SU-DHL-6 (cell line): ENCODE measurements around the gene CD274.

Source experiments
- H2AFZ ChIP-seq: fragments of 200-600 bp; sonication (generic); 2 replicates; pipeline ENCODE4 v1.6.1; 2014; ENCODE audit warnings: low read depth, mild to moderate bottlenecking, moderate library complexity, mixed read lengths, antibody characterized with exemption, low read length; ENCODE audit not compliant: severe bottlenecking
- H3F3A ChIP-seq: fragments of 200-600 bp; shearing (Covaris generic); 2 replicates; pipeline ENCODE4 v1.6.0; 2016; ENCODE audit warnings: antibody characterized with exemption, mild to moderate bottlenecking; ENCODE audit not compliant: insufficient read depth
- H3K27ac ChIP-seq: fragments of 200-600 bp; sonication (generic); 2 replicates; pipeline ENCODE4 v1.5.1; 2016; ENCODE audit warnings: low read depth, mild to moderate bottlenecking, low read length, moderate library complexity, mixed read lengths
- H3K27me3 ChIP-seq: fragments of 200-600 bp; sonication (generic), shearing (Covaris generic); 2 replicates; pipeline ENCODE4 v1.6.0; 2014; ENCODE audit warnings: mild to moderate bottlenecking, low read length
- H3K36me3 ChIP-seq: fragments of 200-600 bp; sonication (generic); 2 replicates; pipeline ENCODE4 v1.6.1; 2014; ENCODE audit warnings: mild to moderate bottlenecking, low read length, mixed read lengths
- H3K4me2 ChIP-seq: fragments of 300-600, 200-600 bp; shearing (Covaris generic), sonication (generic); 2 replicates; pipeline ENCODE4 v1.6.0; 2014; ENCODE audit warnings: low read length, low read depth, mild to moderate bottlenecking; ENCODE audit not compliant: poor library complexity, severe bottlenecking
- H3K4me3 ChIP-seq: fragments of 200-600 bp; sonication (generic); 2 replicates; pipeline ENCODE4 v1.5.1; 2014; ENCODE audit warnings: antibody characterized with exemption, low read length, mild to moderate bottlenecking, mixed read lengths; ENCODE audit not compliant: insufficient read depth, poor library complexity, severe bottlenecking
- H3K79me2 ChIP-seq: fragments of 200-600 bp; sonication (generic); 2 replicates; pipeline ENCODE4 v1.6.1; 2014; ENCODE audit warnings: mild to moderate bottlenecking, low read length, moderate library complexity; ENCODE audit not compliant: insufficient read depth
- H3K9ac ChIP-seq: fragments of 200-600 bp; sonication (generic); 2 replicates; pipeline ENCODE4 v1.7.0; 2014; ENCODE audit warnings: mild to moderate bottlenecking, low read length
- H3K9me2 ChIP-seq: fragments of 200-600 bp; sonication (generic); replicated peaks from 2 replicates; pipeline ENCODE4 v1.6.1; 2014; ENCODE audit warnings: low read length; ENCODE audit not compliant: insufficient read depth
- H3K9me3 ChIP-seq: fragments of 200-600 bp; sonication (generic); 2 replicates; pipeline ENCODE4 v1.6.1; 2014; ENCODE audit warnings: low read length, mixed read lengths; ENCODE audit not compliant: insufficient read depth
- H4K20me1 ChIP-seq: fragments of 200-600 bp; sonication (generic); 2 replicates; pipeline ENCODE4 v1.6.1; 2014; ENCODE audit warnings: low read depth, mild to moderate bottlenecking, antibody characterized with exemption, low read length, moderate library complexity, mixed read lengths
- CTCF ChIP-seq: fragments of 200-600 bp; sonication (generic); IDR thresholded peaks from one replicate; pipeline ENCODE4 v1.5.1; 2017; ENCODE audit warnings: antibody characterized with exemption, mild to moderate bottlenecking, low read length, moderate library complexity; ENCODE audit not compliant: insufficient read depth, poor library complexity, severe bottlenecking
- EZH2phosphoT487 ChIP-seq: fragments of 200-600 bp; sonication (generic), shearing (Covaris generic); conservative IDR thresholded peaks from 2 replicates; pipeline ENCODE4 v1.6.1; 2018; ENCODE audit warnings: mild to moderate bottlenecking, antibody characterized with exemption, low read length, moderate library complexity, mixed read lengths

The CD274 gene

GRCh38 chr9:5436441-5436840 lies 13.9 kb upstream of the CD274 start:
- H3K27me3 ChIP-seq: no peaks in the 10 kb centered on the region
- no peaks in the 10 kb centered on the region for H3K79me2 ChIP-seq
- H3K4me2 ChIP-seq: peak overlapping the region; percentile 81
- no peaks in the 10 kb centered on the region for H4K20me1 ChIP-seq
- no peak overlapping the region for H2AFZ ChIP-seq
- H3K9me3 ChIP-seq: no peaks in the 10 kb centered on the region
- TF ChIP-seq EZH2phosphoT487 (no peak), CTCF (no peak)
- H3K4me3 ChIP-seq: peak overlapping the region; percentile 84
- H3K27ac ChIP-seq: peak overlapping the region; percentile 1; the same call in 1 of the 2 replicates
- H3K9ac ChIP-seq: peak overlapping the region; percentile 80
- peaks cover 11% of the 10 kb centered on the region for H3F3A ChIP-seq
- H3K36me3 ChIP-seq: peaks cover 6% of the 10 kb centered on the region
- H3K9me2 ChIP-seq: no peaks in the 10 kb centered on the region

- TF ChIP-seq CTCF (peak; percentile 10), EZH2phosphoT487 (no peak)
- H4K20me1 ChIP-seq: no peaks in the 10 kb centered on the region
- peak within 1 kb of the TSS; percentile 75 for H2AFZ ChIP-seq
- H3K4me2 ChIP-seq: peak within 1 kb of the TSS; percentile 81
- H3K36me3 ChIP-seq: peaks cover 6% of the 10 kb centered on the region
- H3F3A ChIP-seq: peaks cover 11% of the 10 kb centered on the region
- no peaks in the 10 kb centered on the region for H3K9me2 ChIP-seq
- peak within 1 kb of the TSS; percentile 80 for H3K9ac ChIP-seq
- H3K4me3 ChIP-seq: peak within 1 kb of the TSS; percentile 84
- no peaks in the 10 kb centered on the region for H3K9me3 ChIP-seq
- no peaks in the 10 kb centered on the region for H3K27me3 ChIP-seq
- no peaks in the 10 kb centered on the region for H3K79me2 ChIP-seq
- H3K27ac ChIP-seq: peak within 1 kb of the TSS; percentile 84
Observed at GRCh38 chr9:5437254-5438216, 12.8 kb upstream of the CD274 start, which contains the start of gene PLGRKT. TSS of gene PLGRKT (minus strand) at chr9:5437925. CDS start at chr9:5431977, 5,948 bp downstream.

- no peak for TF ChIP-seq EZH2phosphoT487
- TF ChIP-seq CTCF: no peak
- H4K20me1 ChIP-seq: no peaks in the 10 kb centered on the region
- peaks cover 6% of the 10 kb centered on the region for H3K36me3 ChIP-seq
- no peaks in the 10 kb centered on the region for H3K79me2 ChIP-seq
- peak overlapping the region; percentile 81 for H3K4me2 ChIP-seq
- H3F3A ChIP-seq: peaks cover 11% of the 10 kb centered on the region
- peak overlapping the region; percentile 84 for H3K4me3 ChIP-seq
- peak overlapping the region; percentile 84 for H3K27ac ChIP-seq
- no peaks in the 10 kb centered on the region for H3K9me2 ChIP-seq
- no peaks in the 10 kb centered on the region for H3K27me3 ChIP-seq
- H2AFZ ChIP-seq: peak overlapping the region; percentile 44
- peak overlapping the region; percentile 80 for H3K9ac ChIP-seq
- H3K9me3 ChIP-seq: no peaks in the 10 kb centered on the region
Observed at GRCh38 chr9:5438301-5439162, 11.8 kb upstream of the CD274 start.
